ENCODE measurements around the gene SLC16A2. TPM values are rescaled to one million over a fixed set of nuclear protein-coding genes. Genes with fewer than 3 reads are reported as not detected.

SLC16A2 gene
- polyA plus RNA-seq (2011; rRNA removed) (61.6 and 67.0 TPM in 2 replicates), polyA minus RNA-seq (2011; rRNA and poly(A)+ RNA removed) (29.1 and 51.1 TPM in 2 replicates)

- no peaks in the 10 kb centered on the region for H3K27me3 ChIP-seq (ENCODE audit: control insufficient read depth, insufficient read depth, low read length)
- peak; percentile 35 for DNase-seq (ENCODE audit: low read depth)
- peak within 1 kb of the TSS; percentile 62 for H3K4me3 ChIP-seq (ENCODE audit: low read depth, low read length)
- no peaks in the 10 kb centered on the region for H3K36me3 ChIP-seq (ENCODE audit: control insufficient read depth, insufficient read depth, low read length)
- POLR2A ChIA-PET = interaction anchor here (1.4 kb wide), 1 partner anchor 193 kb away, joined by 3 read pairs; the partner anchor contains the start of gene RLIM
- TF ChIP-seq CTCF (IDR thresholded peaks at IDR 0.05; ENCODE audit: insufficient read depth, low read depth, low read length) = no peak
- CTCF ChIA-PET = interaction anchor here (0.8 kb wide), 1 partner anchor 114 kb away, joined by 4 read pairs; no protein-coding TSS in a partner anchor
These were observed at the start of gene SLC16A2 for GRCh38 chrX:74421036-74421739. Gene SLC16A2, plus strand, starts transcription at chrX:74421493. Its CDS starts 145 bp downstream, at chrX:74421638.

GRCh38 chrX:74372272-74372671 is 49.0 kb upstream of the SLC16A2 start:
- Histone ChIP-seq H3K27me3 (ENCODE audit: control insufficient read depth, insufficient read depth, low read length) (peaks cover 2% of the 10 kb centered on the region; the same call in 1 of the 2 replicates), H3K36me3 (ENCODE audit: control insufficient read depth, insufficient read depth, low read length) (no peaks in the 10 kb centered on the region), H3K4me3 (ENCODE audit: low read depth, low read length) (no peak overlapping the region)
- no peak for DNase-seq (ENCODE audit: low read depth)
- ChIA-PET CTCF (interaction anchor here (0.8 to 2.9 kb wide), 2 partner anchors 10 to 12 kb away, joined by 3 to 15 read pairs; no protein-coding TSS in a partner anchor), POLR2A (no interaction called here)
- no peak for TF ChIP-seq CTCF (IDR thresholded peaks at IDR 0.05; ENCODE audit: insufficient read depth, low read depth, low read length)

- Histone ChIP-seq H3K36me3 (ENCODE audit: control insufficient read depth, insufficient read depth, low read length) (no peaks in the 10 kb centered on the region), H3K4me3 (ENCODE audit: low read depth, low read length) (no peak overlapping the region), H3K27me3 (ENCODE audit: control insufficient read depth, insufficient read depth, low read length) (peaks cover 2% of the 10 kb centered on the region; the same call in 1 of the 2 replicates)
- ChIA-PET CTCF (no interaction called here), POLR2A (no interaction called here)
- no peak for DNase-seq (ENCODE audit: low read depth)
- TF ChIP-seq CTCF (IDR thresholded peaks at IDR 0.05; ENCODE audit: insufficient read depth, low read depth, low read length) = no peak
These were observed 44.0 kb upstream of the SLC16A2 start for GRCh38 chrX:74377282-74377681.

GRCh38 chrX:74382613-74383012 is 38.7 kb upstream of the SLC16A2 start:
- ChIA-PET POLR2A (no interaction called here), CTCF (interaction anchor here (0.6 to 3.1 kb wide), 17 partner anchors 11 to 528 kb away, joined by 3 to 15 read pairs (median 4); no protein-coding TSS in a partner anchor)
- DNase-seq (ENCODE audit: low read depth) = peak; percentile 29
- H3K4me3 ChIP-seq (ENCODE audit: low read depth, low read length) = no peak overlapping the region
- no peaks in the 10 kb centered on the region for H3K27me3 ChIP-seq (ENCODE audit: control insufficient read depth, insufficient read depth, low read length)
- H3K36me3 ChIP-seq (ENCODE audit: control insufficient read depth, insufficient read depth, low read length) = no peaks in the 10 kb centered on the region
- peak; percentile 82 for TF ChIP-seq CTCF (IDR thresholded peaks at IDR 0.05; ENCODE audit: insufficient read depth, low read depth, low read length)

GRCh38 chrX:74383611-74384010 is 37.7 kb upstream of the SLC16A2 start:
- TF ChIP-seq CTCF (IDR thresholded peaks at IDR 0.05; ENCODE audit: insufficient read depth, low read depth, low read length) = peak; percentile 65
- H3K36me3 ChIP-seq (ENCODE audit: control insufficient read depth, insufficient read depth, low read length) = no peaks in the 10 kb centered on the region
- POLR2A ChIA-PET = no interaction called here
- H3K27me3 ChIP-seq (ENCODE audit: control insufficient read depth, insufficient read depth, low read length) = no peaks in the 10 kb centered on the region
- no peak for DNase-seq (ENCODE audit: low read depth)
- CTCF ChIA-PET = interaction anchor here (0.7 to 3.1 kb wide), 11 partner anchors 10 to 526 kb away, joined by 3 to 15 read pairs (median 4); no protein-coding TSS in a partner anchor
- no peak overlapping the region for H3K4me3 ChIP-seq (ENCODE audit: low read depth, low read length)
